NCI-H146 treated with DMSO at 0.1 percent for 48 hours (cell line): ENCODE data around the gene BLTP3A.

Experiments
- DNase-seq: peaks from one replicate; lab custom pipeline; 2025; ENCODE audit not compliant: unreplicated experiment; lab: John Stamatoyannopoulos, UW

BLTP3A gene

DNA sequence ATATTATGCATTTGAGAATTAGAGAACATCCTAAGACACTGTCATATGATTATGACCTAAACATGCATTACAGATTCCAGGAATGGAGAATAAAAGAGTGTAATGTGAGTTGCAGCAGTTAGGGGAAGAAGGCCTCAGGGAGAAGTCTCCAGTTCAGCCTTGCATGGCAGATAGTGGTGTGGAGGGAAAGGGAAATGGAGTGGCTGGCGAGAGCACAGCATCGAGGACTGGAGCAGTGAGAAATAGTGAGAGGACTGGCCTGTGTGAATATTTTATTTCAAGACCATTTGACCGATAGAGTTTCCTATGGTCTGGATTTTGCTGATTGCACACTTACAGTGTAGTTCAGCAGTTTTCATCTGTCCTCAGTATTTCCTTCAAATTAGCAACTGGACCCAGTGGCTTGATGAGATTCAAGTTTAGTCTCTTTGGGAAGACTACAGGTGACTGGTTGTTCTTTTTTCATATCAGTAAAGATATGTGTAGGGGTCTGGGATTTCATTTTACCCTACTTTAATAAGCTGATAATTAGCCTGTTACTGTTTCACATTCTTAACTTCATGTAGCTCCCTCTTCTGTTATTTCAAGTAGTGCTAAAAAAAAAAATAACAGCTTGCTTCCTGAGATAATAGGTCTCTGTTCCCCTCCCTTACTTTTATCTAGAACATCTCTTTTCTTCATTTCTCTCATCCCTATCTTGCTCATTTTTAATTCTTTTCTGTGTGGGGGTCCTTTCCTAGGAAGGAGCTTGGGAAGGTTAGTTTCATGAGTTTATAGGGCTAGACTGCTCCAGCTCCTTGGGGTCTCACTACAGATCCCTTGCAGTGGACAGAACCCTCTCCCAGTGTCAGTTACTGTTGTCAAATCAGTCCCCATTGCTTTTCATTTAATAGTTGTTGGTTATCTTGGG lies 27.9 kb downstream of the BLTP3A start:
- DNase-seq, result no peak

GRCh38 chr6:34829137-34829536 lies 37.3 kb downstream of the BLTP3A start:
- no peak for DNase-seq

- no peak for DNase-seq
Observed at GRCh38 chr6:34832942-34833341, 41.1 kb downstream of the BLTP3A start.

DNA sequence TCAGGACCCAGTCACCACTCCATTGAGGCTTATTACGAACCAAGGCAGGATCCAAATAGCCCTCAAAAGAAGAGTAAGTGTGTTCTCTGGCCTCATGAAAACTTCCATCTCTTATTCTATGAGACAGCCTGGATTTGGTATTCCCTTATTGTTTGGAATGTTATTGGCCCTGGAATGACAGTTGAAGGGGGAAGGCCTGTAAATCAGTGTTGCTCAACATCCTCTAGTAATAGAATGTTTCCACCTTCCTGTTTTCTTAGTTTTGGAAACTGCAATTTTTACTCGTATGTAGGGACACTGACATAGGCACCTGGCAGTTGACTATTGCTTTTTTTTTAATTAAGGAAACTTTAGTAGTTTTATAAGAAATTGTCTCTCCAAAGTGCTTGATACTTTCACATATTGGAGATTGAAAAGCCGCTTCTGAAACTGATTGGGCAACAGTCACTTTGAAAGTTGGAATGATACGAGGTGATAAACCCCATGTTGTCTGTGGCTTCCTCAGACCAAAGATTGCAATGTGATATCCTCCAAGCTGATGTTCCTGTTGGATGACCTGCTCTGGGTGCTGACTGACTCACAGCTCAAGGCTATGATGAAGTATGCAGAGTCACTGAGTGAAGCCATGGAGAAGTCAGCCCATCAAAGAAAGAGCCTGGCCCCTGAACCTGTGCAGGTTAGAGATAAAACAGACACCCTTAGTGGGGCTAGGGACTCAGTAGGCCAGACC lies 43.1 kb downstream of the BLTP3A start:
- no peak for DNase-seq

DNA sequence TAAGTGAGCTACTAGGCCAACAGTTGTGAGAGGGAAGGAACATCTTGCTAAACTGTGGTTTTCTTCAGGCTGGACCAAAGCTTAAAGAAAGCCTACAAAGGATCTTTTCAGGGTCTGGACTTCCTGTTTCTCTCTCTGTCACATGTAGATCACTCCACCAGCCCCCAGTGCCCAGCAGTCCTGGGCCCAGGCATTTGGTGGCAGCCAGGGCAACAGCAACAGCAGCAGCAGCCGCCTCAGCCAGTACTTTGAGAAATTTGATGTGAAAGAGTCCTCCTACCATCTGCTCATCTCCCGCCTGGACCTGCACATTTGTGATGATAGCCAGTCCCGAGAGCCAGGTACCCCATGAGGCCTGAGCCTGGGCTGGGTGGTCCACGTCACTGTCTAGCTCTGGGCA lies 44.1 kb downstream of the BLTP3A start:
- no peak for DNase-seq

DNA sequence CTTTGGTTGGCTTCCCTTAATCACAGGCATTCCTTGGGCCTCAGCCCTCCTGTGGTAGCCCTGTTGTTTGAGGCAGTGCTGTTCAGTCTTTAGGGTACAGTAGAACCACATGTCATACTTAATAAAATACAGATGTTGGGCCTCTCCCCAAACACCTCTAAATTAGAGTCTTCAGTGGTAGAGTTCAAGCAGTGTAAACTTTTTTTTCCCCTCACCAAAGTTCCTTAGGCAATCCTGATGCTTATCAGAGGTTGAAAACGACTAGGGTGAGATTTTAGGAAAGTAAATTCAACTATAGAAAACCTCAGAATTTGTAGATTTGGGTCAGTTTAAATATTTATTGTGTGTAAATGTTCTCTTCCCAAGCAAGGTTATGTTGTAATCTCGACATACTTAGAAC lies 44.6 kb downstream of the BLTP3A start:
- no peak for DNase-seq

DNA sequence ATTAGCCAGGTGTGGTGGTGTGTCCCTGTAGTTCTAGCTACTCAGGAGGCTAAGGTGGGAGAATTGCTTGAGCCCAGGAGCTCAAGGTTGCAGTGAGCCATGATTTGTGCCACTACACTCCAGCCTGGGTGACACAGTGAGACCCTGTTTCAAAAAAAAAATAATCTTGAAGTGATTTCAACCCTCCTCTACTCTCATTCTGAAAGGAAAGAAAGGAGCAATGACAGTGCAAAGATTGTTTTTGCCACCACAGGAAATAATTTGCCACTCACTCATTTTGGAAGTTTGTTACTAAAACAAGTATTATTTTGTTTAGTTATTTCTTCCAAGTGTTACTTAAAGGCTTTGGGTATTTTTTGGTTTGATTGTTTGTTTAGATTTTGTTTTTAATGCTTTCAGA lies 45.6 kb downstream of the BLTP3A start:
- DNase-seq, result no peak

GRCh38 chr6:34839666-34840352 lies 47.9 kb downstream of the BLTP3A start:
- no peak for DNase-seq
